ENCODE measurements around the gene HNF1A.

The HNF1A gene

GRCh38 chr12:121009741-121010140, 31.4 kb downstream of the HNF1A start:
- TF ChIP-seq CTCF (IDR thresholded peaks at IDR 0.05; ENCODE audit: insufficient read depth, low read depth, low read length, missing control alignments): no peak
- DNase-seq (ENCODE audit: low read depth): no peak
- no peak overlapping the region for H3K4me3 ChIP-seq (ENCODE audit: low read depth, low read length)

- TF ChIP-seq CTCF (IDR thresholded peaks at IDR 0.05; ENCODE audit: insufficient read depth, low read depth, low read length, missing control alignments): no peak
- no peak overlapping the region for H3K4me3 ChIP-seq (ENCODE audit: low read depth, low read length)
These were observed 32.5 kb downstream of the HNF1A start for GRCh38 chr12:121010860-121011259.

GRCh38 chr12:121011820-121012219, 33.5 kb downstream of the HNF1A start:
- DNase-seq (ENCODE audit: low read depth): no peak
- TF ChIP-seq CTCF (IDR thresholded peaks at IDR 0.05; ENCODE audit: insufficient read depth, low read depth, low read length, missing control alignments): no peak
- no peak overlapping the region for H3K4me3 ChIP-seq (ENCODE audit: low read depth, low read length)

More at GRCh38 chr12:121010860-121011259, 32.5 kb downstream of the HNF1A start:
- DNase-seq (ENCODE audit: low read depth): no peak

GRCh38 chr12:121013715-121014114, 35.4 kb downstream of the HNF1A start:
- TF ChIP-seq CTCF (IDR thresholded peaks at IDR 0.05; ENCODE audit: insufficient read depth, low read depth, low read length, missing control alignments): peak; percentile 6
- no peak overlapping the region for H3K4me3 ChIP-seq (ENCODE audit: low read depth, low read length)
- DNase-seq (ENCODE audit: low read depth): no peak

GRCh38 chr12:121015825-121016766, 37.8 kb downstream of the HNF1A start, which contains the start of gene C12orf43:
Gene C12orf43 (minus strand): TSS chr12:121016487. CDS start chr12:121016474, 13 bp downstream.
- TF ChIP-seq CTCF (IDR thresholded peaks at IDR 0.05; ENCODE audit: insufficient read depth, low read depth, low read length, missing control alignments): no peak
- H3K4me3 ChIP-seq (ENCODE audit: low read depth, low read length): peak within 1 kb of the TSS; percentile 72
- DNase-seq (ENCODE audit: low read depth): peak; percentile 93

- TF ChIP-seq CTCF (IDR thresholded peaks at IDR 0.05; ENCODE audit: insufficient read depth, low read depth, low read length, missing control alignments): no peak
- no peak overlapping the region for H3K4me3 ChIP-seq (ENCODE audit: low read depth, low read length)
- DNase-seq (ENCODE audit: low read depth): no peak
These were observed 39.7 kb downstream of the HNF1A start for GRCh38 chr12:121017966-121018491.

Data from GM12865 (cell line).